Measurements from ENCODE around the gene CACNA1F.

CACNA1F gene

DNA sequence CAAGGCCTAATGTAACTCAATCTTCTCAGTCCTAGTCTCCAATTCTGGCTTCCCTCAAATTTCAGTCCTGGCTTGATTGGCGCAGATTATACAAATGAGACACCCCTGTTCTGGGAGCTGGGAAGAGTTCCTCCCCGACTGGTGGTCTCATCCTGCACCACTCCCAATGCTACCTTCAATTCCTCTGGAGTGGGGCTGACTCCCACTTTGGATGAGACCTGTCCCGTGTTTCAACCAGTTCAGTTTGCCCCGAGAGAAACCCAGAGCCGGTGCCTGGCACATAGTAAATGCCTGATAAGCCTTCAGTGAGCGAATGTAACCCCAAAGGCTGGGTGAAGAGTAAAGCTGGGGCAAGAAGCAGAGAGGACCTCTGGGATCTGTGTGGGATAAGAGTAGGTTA is 29.1 kb downstream of the CACNA1F start:
- no peaks in the 10 kb centered on the region for H3K9me3 ChIP-seq (ENCODE audit: control insufficient read depth, insufficient read depth, low read length)

DNA sequence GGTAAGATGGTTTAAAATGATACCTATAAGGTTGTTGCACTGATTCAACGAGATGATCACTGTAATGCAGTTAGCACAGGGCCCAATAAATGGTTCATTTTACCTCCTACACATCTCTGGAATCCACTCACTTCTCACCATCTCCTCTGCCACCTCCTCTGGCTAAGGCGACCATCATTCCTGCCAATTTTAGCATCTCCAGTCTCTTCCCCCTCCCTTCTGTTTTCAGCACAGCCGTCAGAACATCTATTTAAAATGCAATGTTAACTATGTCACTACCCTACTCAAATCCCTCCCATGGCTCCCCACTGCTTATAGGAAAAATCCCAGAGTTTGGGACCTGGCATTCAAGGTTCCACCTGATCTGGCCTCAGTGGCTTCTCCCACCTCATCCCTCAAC is 29.6 kb downstream of the CACNA1F start:
- no peaks in the 10 kb centered on the region for H3K36me3 ChIP-seq (ENCODE audit: control insufficient read depth, insufficient read depth, low read length)
- H3K9ac ChIP-seq (ENCODE audit: low read depth, low read length): no peak overlapping the region
- no peak overlapping the region for H3K4me3 ChIP-seq (ENCODE audit: low read depth, low read length)
- no peaks in the 10 kb centered on the region for H3K27me3 ChIP-seq (ENCODE audit: control insufficient read depth, insufficient read depth, low read length)
- H3K4me1 ChIP-seq (ENCODE audit: control insufficient read depth, insufficient read depth, low read length): peaks cover 5% of the 10 kb centered on the region
- no peaks in the 10 kb centered on the region for H3K9me3 ChIP-seq (ENCODE audit: control insufficient read depth, insufficient read depth, low read length)

More for the DNA sequence above, 29.1 kb downstream of the CACNA1F start:
- H3K4me1 ChIP-seq (ENCODE audit: control insufficient read depth, insufficient read depth, low read length): peaks cover 5% of the 10 kb centered on the region
- H3K4me3 ChIP-seq (ENCODE audit: low read depth, low read length): no peak overlapping the region
- no peaks in the 10 kb centered on the region for H3K36me3 ChIP-seq (ENCODE audit: control insufficient read depth, insufficient read depth, low read length)
- no peak overlapping the region for H3K9ac ChIP-seq (ENCODE audit: low read depth, low read length)
- no peaks in the 10 kb centered on the region for H3K27me3 ChIP-seq (ENCODE audit: control insufficient read depth, insufficient read depth, low read length)

DNA sequence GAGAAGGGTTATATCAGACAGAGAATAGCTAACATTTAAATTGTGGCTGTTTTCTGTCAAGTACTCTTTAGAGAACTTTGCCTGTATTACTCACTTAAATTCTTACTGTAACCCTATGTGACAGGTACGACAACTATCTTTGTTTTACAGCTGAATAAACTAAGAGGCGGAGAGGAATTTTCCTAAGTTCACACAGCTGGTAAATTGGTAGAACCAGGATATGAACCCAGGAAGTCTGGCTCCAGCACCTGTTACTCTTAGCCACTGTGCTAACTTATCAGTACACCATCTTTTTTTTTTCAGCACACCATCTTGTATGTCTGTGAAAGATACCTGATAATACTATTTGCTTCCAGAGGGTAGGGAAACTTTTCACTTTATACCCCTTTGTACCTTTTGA is 31.1 kb downstream of the CACNA1F start:
- no peaks in the 10 kb centered on the region for H3K36me3 ChIP-seq (ENCODE audit: control insufficient read depth, insufficient read depth, low read length)
- H3K9ac ChIP-seq (ENCODE audit: low read depth, low read length): no peak overlapping the region
- H3K4me1 ChIP-seq (ENCODE audit: control insufficient read depth, insufficient read depth, low read length): peaks cover 5% of the 10 kb centered on the region
- H3K4me3 ChIP-seq (ENCODE audit: low read depth, low read length): no peak overlapping the region
- no peaks in the 10 kb centered on the region for H3K27me3 ChIP-seq (ENCODE audit: control insufficient read depth, insufficient read depth, low read length)
- no peaks in the 10 kb centered on the region for H3K9me3 ChIP-seq (ENCODE audit: control insufficient read depth, insufficient read depth, low read length)

DNA sequence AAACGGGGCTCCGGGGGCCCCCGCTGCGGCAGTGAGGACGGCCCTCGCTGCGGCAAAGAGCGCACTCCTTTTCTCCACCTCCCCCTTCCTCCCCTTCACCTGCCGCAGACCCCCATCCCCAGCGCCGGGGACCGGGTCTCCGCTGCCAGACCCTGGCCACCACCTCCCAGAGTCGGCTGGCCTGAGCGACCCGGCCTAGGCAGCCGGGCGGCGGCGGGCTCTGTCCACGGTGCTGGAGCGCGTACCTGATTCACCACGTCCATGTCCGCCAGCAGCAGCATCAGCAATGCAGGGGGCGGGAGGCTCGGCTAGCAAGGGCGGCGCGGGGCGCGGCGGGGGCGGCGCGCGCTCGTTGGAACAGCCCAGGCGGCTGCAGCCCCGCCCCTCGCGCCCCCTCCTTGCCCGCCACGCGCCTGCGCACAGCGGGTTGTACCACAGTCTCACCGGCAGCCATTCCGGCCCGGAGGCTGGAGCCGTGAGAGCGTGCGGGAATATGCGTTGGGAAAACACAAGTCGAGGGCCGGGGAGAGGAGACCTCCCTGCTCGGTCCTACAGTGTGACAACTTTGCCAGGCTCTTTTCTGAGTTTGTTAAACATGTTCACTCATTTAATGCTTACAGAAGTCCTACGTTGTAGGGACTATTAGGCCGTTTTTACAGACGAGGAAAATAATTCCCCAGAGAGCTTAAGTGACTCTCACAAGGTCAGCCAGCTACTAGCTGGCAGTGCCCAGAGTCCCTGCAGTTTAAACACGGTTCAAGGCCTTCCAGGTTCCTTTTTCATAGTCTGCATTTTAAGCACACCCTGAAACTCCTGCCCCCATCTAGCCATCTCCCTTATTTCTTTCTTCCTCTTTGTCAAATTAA is 33.0 kb downstream of the CACNA1F start, which contains the start of gene SYP:
SYP (minus strand) TSS at position 288 of the 866 bp plus-strand sequence; CDS start at position 281, 7 bp downstream.
- no peaks in the 10 kb centered on the region for H3K36me3 ChIP-seq (ENCODE audit: control insufficient read depth, insufficient read depth, low read length)
- H3K9ac ChIP-seq (ENCODE audit: low read depth, low read length): no peak within 1 kb of the TSS
- H3K27me3 ChIP-seq (ENCODE audit: control insufficient read depth, insufficient read depth, low read length): no peaks in the 10 kb centered on the region
- H3K4me3 ChIP-seq (ENCODE audit: low read depth, low read length): peak within 1 kb of the TSS; percentile 62
- H3K4me1 ChIP-seq (ENCODE audit: control insufficient read depth, insufficient read depth, low read length): peaks cover 4% of the 10 kb centered on the region
- no peaks in the 10 kb centered on the region for H3K9me3 ChIP-seq (ENCODE audit: control insufficient read depth, insufficient read depth, low read length)

DNA sequence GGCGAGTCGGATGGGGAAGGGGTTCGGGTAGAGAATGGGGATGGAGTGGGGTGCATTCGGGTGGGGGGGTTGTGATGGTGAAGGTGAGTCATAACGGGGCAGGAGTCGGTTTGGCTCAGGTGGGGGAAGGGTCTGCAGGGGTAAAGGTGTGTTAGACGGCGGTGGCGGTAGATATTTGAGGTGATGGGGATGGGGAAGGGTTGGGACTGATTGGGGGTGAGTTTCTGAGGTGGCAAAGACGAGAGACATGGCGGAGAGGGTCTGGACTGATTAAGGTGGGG is 33.9 kb downstream of the CACNA1F start:
- no peaks in the 10 kb centered on the region for H3K27me3 ChIP-seq (ENCODE audit: control insufficient read depth, insufficient read depth, low read length)
- H3K9ac ChIP-seq (ENCODE audit: low read depth, low read length): no peak overlapping the region
- peaks cover 2% of the 10 kb centered on the region for H3K4me1 ChIP-seq (ENCODE audit: control insufficient read depth, insufficient read depth, low read length)
- no peaks in the 10 kb centered on the region for H3K36me3 ChIP-seq (ENCODE audit: control insufficient read depth, insufficient read depth, low read length)
- no peaks in the 10 kb centered on the region for H3K9me3 ChIP-seq (ENCODE audit: control insufficient read depth, insufficient read depth, low read length)
- H3K4me3 ChIP-seq (ENCODE audit: low read depth, low read length): peak overlapping the region; percentile 62

DNA sequence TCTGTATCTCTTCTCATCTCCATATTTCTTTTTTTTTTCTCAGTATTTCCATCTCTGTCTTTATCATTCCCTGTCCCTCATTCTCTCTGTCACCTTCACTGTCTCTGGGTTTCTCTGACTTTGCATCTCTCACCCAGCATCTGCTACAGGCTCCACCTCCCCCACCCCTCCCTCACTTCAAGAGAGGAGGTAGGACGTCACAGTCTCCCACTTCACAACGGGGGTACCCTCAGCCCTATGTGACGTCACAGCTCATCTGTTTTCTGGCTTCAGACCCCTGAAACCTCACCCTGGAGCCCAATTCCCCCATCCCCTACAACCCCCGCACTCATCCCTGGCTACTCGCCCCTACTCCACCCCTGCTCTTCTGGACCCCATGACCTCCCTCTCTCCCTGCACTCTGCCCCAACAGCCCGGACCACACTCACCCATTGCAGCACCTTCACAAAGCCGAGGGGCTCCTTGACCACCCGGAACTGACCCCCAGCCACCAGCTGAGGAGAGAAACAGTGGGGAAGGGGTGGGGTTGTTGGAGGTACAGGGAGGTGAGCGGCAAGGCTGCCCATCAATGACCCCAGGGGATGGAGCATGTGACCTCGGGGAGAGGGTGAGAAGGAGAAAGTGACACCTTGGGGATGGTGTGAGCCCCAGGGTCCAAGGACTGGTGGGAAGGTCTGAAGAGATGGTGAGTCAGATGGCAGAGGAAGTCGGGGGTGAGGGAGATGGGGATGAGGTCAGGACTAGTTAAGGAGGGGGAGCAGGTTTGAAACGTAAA is 34.4 kb downstream of the CACNA1F start:
- H3K4me1 ChIP-seq (ENCODE audit: control insufficient read depth, insufficient read depth, low read length): peaks cover 2% of the 10 kb centered on the region
- no peak overlapping the region for H3K9ac ChIP-seq (ENCODE audit: low read depth, low read length)
- no peaks in the 10 kb centered on the region for H3K9me3 ChIP-seq (ENCODE audit: control insufficient read depth, insufficient read depth, low read length)
- H3K36me3 ChIP-seq (ENCODE audit: control insufficient read depth, insufficient read depth, low read length): no peaks in the 10 kb centered on the region
- H3K4me3 ChIP-seq (ENCODE audit: low read depth, low read length): peak overlapping the region; percentile 62
- H3K27me3 ChIP-seq (ENCODE audit: control insufficient read depth, insufficient read depth, low read length): no peaks in the 10 kb centered on the region

DNA sequence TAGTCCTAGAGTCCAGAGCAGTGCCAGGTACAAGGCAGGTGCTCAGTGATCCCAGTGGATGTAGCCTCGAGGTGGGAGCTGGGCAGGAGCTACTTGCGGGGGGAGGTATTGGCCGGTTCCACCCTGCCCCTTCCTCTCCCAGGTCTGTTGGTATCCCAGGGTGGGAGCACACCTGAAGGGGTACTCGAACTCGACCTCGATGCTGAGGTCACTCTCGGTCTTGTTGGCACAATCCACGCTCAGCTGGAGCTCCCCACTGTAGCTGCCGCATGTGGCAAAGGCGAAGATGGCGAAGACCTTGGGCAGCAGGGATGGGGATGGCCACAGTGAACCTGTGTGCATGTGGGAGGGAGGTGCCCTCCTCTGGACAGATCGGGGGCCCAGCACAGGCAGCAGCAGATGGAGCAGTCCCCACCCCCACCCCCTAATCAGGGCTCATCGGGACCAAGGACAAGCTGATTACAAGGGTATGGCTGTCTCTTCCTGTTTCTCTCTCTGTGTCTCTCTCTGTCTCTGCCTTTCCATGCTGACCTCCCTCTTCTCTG is 35.5 kb downstream of the CACNA1F start:
- Histone ChIP-seq H3K27me3 (ENCODE audit: control insufficient read depth, insufficient read depth, low read length) (no peaks in the 10 kb centered on the region), H3K4me1 (ENCODE audit: control insufficient read depth, insufficient read depth, low read length) (peaks cover 2% of the 10 kb centered on the region), H3K9me3 (ENCODE audit: control insufficient read depth, insufficient read depth, low read length) (no peaks in the 10 kb centered on the region), H3K36me3 (ENCODE audit: control insufficient read depth, insufficient read depth, low read length) (no peaks in the 10 kb centered on the region), H3K4me3 (ENCODE audit: low read depth, low read length) (no peak overlapping the region), H3K9ac (ENCODE audit: low read depth, low read length) (no peak overlapping the region)

DNA sequence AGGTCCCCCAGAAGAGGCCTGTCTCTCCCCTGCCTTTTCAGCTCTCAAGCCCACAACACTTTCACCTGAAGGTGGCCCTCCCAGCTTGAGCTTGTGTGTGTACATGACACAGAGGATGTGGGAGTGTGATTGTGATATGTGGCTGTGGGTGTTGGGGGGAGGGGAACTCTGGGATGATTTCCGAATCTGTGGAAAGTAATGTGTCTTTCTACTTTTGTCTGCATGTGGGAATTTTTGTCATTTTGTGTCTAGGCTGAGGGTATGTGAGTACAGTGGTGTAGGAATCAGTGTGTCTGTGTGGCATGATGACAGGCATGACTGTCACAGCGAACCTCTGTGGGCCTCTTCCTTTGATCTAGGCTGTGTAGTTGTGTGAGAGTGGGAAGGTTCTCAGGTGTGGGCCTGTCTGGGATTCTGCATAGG is 39.6 kb downstream of the CACNA1F start:
- no peaks in the 10 kb centered on the region for H3K4me1 ChIP-seq (ENCODE audit: control insufficient read depth, insufficient read depth, low read length)
- H3K9me3 ChIP-seq (ENCODE audit: control insufficient read depth, insufficient read depth, low read length): no peaks in the 10 kb centered on the region
- no peak overlapping the region for H3K9ac ChIP-seq (ENCODE audit: low read depth, low read length)
- no peaks in the 10 kb centered on the region for H3K27me3 ChIP-seq (ENCODE audit: control insufficient read depth, insufficient read depth, low read length)
- no peak overlapping the region for H3K4me3 ChIP-seq (ENCODE audit: low read depth, low read length)
- H3K36me3 ChIP-seq (ENCODE audit: control insufficient read depth, insufficient read depth, low read length): no peaks in the 10 kb centered on the region

DNA sequence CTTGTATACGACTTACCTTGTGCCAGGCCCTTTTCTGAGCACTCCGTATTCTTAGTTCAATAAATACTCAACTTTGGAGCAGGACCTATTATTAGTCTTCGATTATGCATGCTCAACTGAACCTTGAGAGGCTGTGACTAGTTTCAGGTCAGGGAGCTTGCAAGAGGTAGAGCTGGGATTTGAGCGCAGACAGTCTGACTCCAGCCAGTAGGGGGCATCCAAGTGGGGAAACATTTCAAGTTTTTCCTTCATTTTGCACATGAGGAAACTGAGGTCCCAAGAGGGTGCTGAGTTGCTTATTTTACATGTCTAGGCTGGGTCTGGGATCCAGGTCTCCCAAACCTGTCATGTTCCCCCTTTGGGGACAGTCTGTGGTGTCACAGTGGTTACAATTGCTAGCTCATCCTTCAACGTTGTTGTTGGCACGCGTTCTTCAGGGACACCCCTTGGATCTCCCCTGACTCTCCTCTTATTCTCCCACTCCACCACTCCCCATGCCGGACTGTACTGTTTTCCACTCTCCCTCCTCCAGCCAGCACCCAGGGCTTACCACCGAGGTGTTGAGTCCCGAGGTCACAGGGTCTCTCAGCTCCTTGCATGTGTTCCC is 40.3 kb downstream of the CACNA1F start:
- no peaks in the 10 kb centered on the region for H3K4me1 ChIP-seq (ENCODE audit: control insufficient read depth, insufficient read depth, low read length)
- no peak overlapping the region for H3K9ac ChIP-seq (ENCODE audit: low read depth, low read length)
- no peaks in the 10 kb centered on the region for H3K27me3 ChIP-seq (ENCODE audit: control insufficient read depth, insufficient read depth, low read length)
- no peaks in the 10 kb centered on the region for H3K36me3 ChIP-seq (ENCODE audit: control insufficient read depth, insufficient read depth, low read length)
- no peaks in the 10 kb centered on the region for H3K9me3 ChIP-seq (ENCODE audit: control insufficient read depth, insufficient read depth, low read length)
- H3K4me3 ChIP-seq (ENCODE audit: low read depth, low read length): no peak overlapping the region

DNA sequence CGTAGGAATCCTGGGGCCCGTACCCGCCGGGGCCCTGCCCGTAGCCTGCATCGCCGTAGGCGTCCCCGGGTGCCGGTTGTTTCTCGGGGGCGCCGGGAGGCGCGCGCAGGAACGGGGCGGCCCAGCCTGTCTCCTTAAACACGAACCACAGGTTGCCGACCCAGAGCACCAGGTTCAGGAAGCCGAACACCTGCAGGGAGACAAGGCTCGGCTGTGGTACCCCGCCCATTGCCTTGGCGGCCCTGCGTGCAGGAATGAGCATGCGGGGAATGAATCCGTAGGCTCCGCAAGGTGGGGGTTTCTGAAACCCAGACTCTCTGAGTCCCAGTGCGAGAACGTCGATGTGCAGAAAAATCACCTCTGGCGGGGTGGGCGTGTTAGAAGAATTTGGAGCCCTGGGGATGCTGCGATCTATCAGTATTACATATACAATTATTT is 41.5 kb downstream of the CACNA1F start:
- peak overlapping the region; percentile 47 for H3K9ac ChIP-seq (ENCODE audit: low read depth, low read length)
- peak overlapping the region; percentile 53 for H3K4me3 ChIP-seq (ENCODE audit: low read depth, low read length)
- no peaks in the 10 kb centered on the region for H3K4me1 ChIP-seq (ENCODE audit: control insufficient read depth, insufficient read depth, low read length)
- no peaks in the 10 kb centered on the region for H3K9me3 ChIP-seq (ENCODE audit: control insufficient read depth, insufficient read depth, low read length)
- no peaks in the 10 kb centered on the region for H3K36me3 ChIP-seq (ENCODE audit: control insufficient read depth, insufficient read depth, low read length)
- no peaks in the 10 kb centered on the region for H3K27me3 ChIP-seq (ENCODE audit: control insufficient read depth, insufficient read depth, low read length)

DNA sequence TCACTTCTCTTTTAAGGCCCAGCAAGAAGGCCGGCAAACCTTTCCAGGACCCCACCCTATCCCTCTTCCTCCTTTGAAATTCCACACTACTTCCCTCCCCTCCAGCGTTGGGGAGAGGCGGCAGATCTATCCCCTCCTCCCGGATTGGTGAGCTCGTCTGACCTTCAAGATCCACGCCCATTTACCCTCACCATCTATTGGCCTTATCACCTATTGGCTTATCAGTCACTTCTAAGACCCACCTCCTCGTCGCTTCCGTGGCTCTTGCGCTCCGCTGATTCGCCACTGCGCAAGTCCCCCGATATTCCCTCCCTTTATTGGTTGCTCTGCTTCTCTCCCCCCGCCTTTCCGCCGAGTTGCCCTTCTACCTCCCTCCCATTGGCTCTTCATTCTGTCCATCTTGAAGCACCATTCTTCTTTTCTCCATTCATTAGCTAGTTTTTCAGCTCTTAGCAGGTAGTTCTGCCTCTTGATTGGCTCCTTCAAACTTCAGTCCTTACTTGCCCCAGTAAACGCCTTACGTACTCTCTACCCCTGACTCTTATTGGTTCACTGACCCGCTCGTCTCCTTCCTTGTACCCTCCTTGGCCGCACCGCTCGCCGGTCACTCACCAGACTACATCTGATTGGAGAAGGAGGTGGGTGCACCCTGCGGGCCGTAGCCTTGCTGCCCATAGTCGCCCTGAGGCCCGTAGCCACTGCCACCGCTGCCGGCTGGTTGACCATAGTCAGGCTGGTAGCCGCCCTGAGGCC is 42.1 kb downstream of the CACNA1F start:
- H3K4me1 ChIP-seq (ENCODE audit: control insufficient read depth, insufficient read depth, low read length): no peaks in the 10 kb centered on the region

More for the DNA sequence above, 42.1 kb downstream of the CACNA1F start:
- Histone ChIP-seq H3K9ac (ENCODE audit: low read depth, low read length) (peak overlapping the region; percentile 47), H3K27me3 (ENCODE audit: control insufficient read depth, insufficient read depth, low read length) (no peaks in the 10 kb centered on the region), H3K4me3 (ENCODE audit: low read depth, low read length) (peak overlapping the region; percentile 53), H3K36me3 (ENCODE audit: control insufficient read depth, insufficient read depth, low read length) (no peaks in the 10 kb centered on the region), H3K9me3 (ENCODE audit: control insufficient read depth, insufficient read depth, low read length) (no peaks in the 10 kb centered on the region)

All from iPS-15b (cell line).